ENCODE measurements around the gene XIRP2. TPM values are rescaled to one million over a fixed set of nuclear protein-coding genes. Genes with fewer than 3 reads are reported as not detected.

The XIRP2 gene
- total RNA-seq, 1 donor from 2014 or later: not detected

DNA sequence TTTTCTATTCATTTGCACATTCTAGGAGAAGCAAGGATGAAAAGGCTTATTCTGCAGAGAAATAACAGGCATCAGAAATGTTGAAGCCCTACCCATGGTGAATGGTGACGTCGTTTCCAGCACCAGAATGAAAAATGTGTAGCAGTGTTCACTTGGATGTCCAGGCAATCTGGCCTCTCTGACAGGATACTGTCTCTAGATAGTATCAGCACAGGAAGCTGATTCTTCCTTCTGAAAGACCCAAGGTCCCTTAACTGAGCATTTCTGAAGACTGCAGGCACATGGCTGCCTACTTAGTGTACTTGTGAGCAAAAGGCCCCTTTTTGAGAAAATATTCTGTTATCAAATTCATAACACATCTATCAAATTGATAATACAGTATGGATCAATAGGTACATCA, 234.1 kb downstream of the XIRP2 start:
- no peaks in the 10 kb centered on the region for H3K36me3 Mint-ChIP-seq (ENCODE audit: unreplicated experiment)
- H3K4me3 Mint-ChIP-seq (ENCODE audit: unreplicated experiment): no peak overlapping the region
- TF ChIP-seq, protein P1, sequence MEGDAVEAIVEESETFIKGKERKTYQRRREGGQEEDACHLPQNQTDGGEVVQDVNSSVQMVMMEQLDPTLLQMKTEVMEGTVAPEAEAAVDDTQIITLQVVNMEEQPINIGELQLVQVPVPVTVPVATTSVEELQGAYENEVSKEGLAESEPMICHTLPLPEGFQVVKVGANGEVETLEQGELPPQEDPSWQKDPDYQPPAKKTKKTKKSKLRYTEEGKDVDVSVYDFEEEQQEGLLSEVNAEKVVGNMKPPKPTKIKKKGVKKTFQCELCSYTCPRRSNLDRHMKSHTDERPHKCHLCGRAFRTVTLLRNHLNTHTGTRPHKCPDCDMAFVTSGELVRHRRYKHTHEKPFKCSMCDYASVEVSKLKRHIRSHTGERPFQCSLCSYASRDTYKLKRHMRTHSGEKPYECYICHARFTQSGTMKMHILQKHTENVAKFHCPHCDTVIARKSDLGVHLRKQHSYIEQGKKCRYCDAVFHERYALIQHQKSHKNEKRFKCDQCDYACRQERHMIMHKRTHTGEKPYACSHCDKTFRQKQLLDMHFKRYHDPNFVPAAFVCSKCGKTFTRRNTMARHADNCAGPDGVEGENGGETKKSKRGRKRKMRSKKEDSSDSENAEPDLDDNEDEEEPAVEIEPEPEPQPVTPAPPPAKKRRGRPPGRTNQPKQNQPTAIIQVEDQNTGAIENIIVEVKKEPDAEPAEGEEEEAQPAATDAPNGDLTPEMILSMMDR (IDR thresholded peaks at IDR 0.05; ENCODE audit: partially characterized antibody, unreplicated experiment): no peak
- no peak overlapping the region for H3K27ac Mint-ChIP-seq (ENCODE audit: unreplicated experiment)
- H3K27me3 Mint-ChIP-seq (ENCODE audit: unreplicated experiment): no peaks in the 10 kb centered on the region
- no peaks in the 10 kb centered on the region for H3K4me1 Mint-ChIP-seq (ENCODE audit: low read depth, unreplicated experiment)
- no peaks in the 10 kb centered on the region for H3K9me3 Mint-ChIP-seq (ENCODE audit: unreplicated experiment)
- no peak for DNase-seq

DNA sequence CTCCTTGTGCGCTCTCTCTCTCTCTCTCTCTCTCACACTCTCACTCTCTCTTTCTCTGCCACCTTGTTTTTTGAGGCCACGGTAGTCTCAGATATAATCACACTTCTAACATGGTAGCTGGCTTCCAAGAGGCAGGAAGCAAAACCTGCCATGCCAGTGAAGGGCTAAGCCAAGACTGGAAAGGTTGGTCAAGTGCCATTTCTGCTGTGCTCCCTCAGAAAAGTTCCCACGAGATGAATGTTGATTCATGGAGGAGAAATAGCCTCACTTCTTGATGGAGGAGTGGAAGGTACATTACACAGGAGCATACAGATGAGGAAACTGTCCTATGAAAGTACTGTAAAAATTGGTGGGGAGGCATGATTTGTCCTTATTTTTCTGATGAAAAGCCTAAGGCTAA, 237.9 kb downstream of the XIRP2 start:
- Mint-ChIP-seq H3K4me3 (ENCODE audit: unreplicated experiment) (no peak overlapping the region), H3K9me3 (ENCODE audit: unreplicated experiment) (no peaks in the 10 kb centered on the region), H3K27me3 (ENCODE audit: unreplicated experiment) (no peaks in the 10 kb centered on the region), H3K4me1 (ENCODE audit: low read depth, unreplicated experiment) (no peaks in the 10 kb centered on the region), H3K36me3 (ENCODE audit: unreplicated experiment) (no peaks in the 10 kb centered on the region), H3K27ac (ENCODE audit: unreplicated experiment) (no peak overlapping the region)
- DNase-seq: no peak
- TF ChIP-seq, protein P1 (IDR thresholded peaks at IDR 0.05; ENCODE audit: partially characterized antibody, unreplicated experiment): no peak

DNA sequence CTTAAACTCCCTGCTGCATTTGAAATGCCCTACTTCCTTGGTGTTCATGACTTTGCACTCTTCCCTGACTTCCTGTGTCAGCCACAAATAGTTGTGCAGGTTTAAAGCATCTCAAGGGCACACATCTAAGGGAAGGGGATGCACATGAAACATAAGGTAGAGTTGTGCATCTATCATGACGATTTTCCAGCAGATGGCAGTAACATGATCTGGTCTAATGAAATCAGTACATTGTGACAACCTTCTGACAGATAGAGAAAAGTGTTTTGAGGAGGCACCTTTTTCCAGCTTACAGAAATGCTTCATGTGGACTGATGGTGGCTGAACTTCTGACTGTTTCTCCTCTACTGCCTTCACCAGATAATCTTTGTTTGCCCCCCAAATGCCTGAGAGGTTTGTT, 238.9 kb downstream of the XIRP2 start:
- TF ChIP-seq, protein P1 (IDR thresholded peaks at IDR 0.05; ENCODE audit: partially characterized antibody, unreplicated experiment): no peak
- no peak overlapping the region for H3K4me3 Mint-ChIP-seq (ENCODE audit: unreplicated experiment)
- no peaks in the 10 kb centered on the region for H3K9me3 Mint-ChIP-seq (ENCODE audit: unreplicated experiment)
- DNase-seq: no peak
- no peaks in the 10 kb centered on the region for H3K27me3 Mint-ChIP-seq (ENCODE audit: unreplicated experiment)
- no peaks in the 10 kb centered on the region for H3K4me1 Mint-ChIP-seq (ENCODE audit: low read depth, unreplicated experiment)
- H3K27ac Mint-ChIP-seq (ENCODE audit: unreplicated experiment): no peak overlapping the region
- H3K36me3 Mint-ChIP-seq (ENCODE audit: unreplicated experiment): no peaks in the 10 kb centered on the region

DNA sequence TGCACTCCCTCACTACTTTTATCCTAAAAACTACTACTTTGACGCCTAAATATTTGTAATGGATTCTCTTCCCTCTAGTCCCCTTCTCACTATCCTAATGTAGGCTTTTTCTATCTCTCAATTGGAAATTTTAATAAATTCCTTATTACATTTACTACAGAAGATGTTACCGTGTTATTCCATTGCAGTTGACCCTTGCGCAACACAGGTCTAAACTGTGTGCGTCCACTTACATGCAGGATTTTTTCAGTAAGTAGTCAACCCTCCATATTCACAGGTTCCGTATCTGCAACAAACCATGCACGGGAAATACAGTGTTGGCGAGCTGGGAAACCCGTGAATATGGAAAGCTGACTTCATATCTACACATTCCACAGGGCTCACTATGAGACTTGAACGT, 239.8 kb downstream of the XIRP2 start:
- TF ChIP-seq, protein P1 (IDR thresholded peaks at IDR 0.05; ENCODE audit: partially characterized antibody, unreplicated experiment): no peak
- Mint-ChIP-seq H3K27ac (ENCODE audit: unreplicated experiment) (no peak overlapping the region), H3K27me3 (ENCODE audit: unreplicated experiment) (no peaks in the 10 kb centered on the region), H3K4me3 (ENCODE audit: unreplicated experiment) (no peak overlapping the region), H3K9me3 (ENCODE audit: unreplicated experiment) (no peaks in the 10 kb centered on the region), H3K36me3 (ENCODE audit: unreplicated experiment) (no peaks in the 10 kb centered on the region), H3K4me1 (ENCODE audit: low read depth, unreplicated experiment) (no peaks in the 10 kb centered on the region)
- DNase-seq: no peak

DNA sequence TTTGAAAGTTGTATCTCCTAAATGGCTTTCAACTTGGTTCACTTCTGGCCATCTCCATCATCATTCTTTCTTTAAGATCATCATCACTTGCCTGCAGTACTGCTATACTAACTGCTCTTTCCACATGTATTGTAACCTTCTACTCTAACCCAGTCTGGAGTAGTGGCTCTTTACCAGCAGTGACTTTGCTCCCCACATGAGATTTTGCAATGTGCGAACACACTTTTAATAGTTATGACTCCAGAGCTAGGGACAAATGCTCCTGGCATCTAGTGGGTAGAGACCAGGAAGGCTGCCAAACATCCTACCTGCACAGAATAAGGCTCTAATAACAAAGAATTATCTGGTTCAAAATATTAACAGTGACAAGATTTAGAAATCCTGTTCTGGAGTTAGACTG, 243.8 kb downstream of the XIRP2 start:
- Mint-ChIP-seq H3K4me1 (ENCODE audit: low read depth, unreplicated experiment) (no peaks in the 10 kb centered on the region), H3K9me3 (ENCODE audit: unreplicated experiment) (no peaks in the 10 kb centered on the region)

More for the DNA sequence above, 243.8 kb downstream of the XIRP2 start:
- Mint-ChIP-seq H3K27me3 (ENCODE audit: unreplicated experiment) (no peaks in the 10 kb centered on the region), H3K27ac (ENCODE audit: unreplicated experiment) (no peak overlapping the region), H3K36me3 (ENCODE audit: unreplicated experiment) (no peaks in the 10 kb centered on the region), H3K4me3 (ENCODE audit: unreplicated experiment) (no peak overlapping the region)
- DNase-seq: no peak
- TF ChIP-seq, protein P1 (IDR thresholded peaks at IDR 0.05; ENCODE audit: partially characterized antibody, unreplicated experiment): no peak
